Measurements from ENCODE around the gene SMAP1.
"Not testable (repeated sequence)": the region's sequence is repeated elsewhere in the genome, so short reads cannot be mapped to it uniquely, and the experiment has no call there.

- TF ChIP-seq, protein P1, sequence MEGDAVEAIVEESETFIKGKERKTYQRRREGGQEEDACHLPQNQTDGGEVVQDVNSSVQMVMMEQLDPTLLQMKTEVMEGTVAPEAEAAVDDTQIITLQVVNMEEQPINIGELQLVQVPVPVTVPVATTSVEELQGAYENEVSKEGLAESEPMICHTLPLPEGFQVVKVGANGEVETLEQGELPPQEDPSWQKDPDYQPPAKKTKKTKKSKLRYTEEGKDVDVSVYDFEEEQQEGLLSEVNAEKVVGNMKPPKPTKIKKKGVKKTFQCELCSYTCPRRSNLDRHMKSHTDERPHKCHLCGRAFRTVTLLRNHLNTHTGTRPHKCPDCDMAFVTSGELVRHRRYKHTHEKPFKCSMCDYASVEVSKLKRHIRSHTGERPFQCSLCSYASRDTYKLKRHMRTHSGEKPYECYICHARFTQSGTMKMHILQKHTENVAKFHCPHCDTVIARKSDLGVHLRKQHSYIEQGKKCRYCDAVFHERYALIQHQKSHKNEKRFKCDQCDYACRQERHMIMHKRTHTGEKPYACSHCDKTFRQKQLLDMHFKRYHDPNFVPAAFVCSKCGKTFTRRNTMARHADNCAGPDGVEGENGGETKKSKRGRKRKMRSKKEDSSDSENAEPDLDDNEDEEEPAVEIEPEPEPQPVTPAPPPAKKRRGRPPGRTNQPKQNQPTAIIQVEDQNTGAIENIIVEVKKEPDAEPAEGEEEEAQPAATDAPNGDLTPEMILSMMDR (conservative IDR thresholded peaks at IDR 0.05), result not testable (repeated sequence)
- not testable (repeated sequence) for TF ChIP-seq ZFX (IDR thresholded peaks at IDR 0.05)
Observed at GRCh38 chr6:70771351-70771750, 103.7 kb downstream of the SMAP1 start.

Data from C4-2B (cell line).